Heart left ventricle (tissue), 16 donors: ENCODE results near the gene DNAH3. TPM values are rescaled to one million over a fixed set of nuclear protein-coding genes. Genes with fewer than 3 reads are reported as not detected.
A peak's percentile ranks its signal among the peaks of the same experiment; 100 is the strongest.
"Not testable (repeated sequence)": the region's sequence is repeated elsewhere in the genome, so short reads cannot be mapped to it uniquely, and the experiment has no call there.

Experiments
- ATAC-seq, 4 donors: fragments of 200-7000 bp; cut with Tn5 transposase; one replicate each; pipeline ENCODE4 v1.9.1; 2020 to 2022; ENCODE audit warnings: moderate library complexity in 4 of 4, mild to moderate bottlenecking in 3 of 4, moderate number of reproducible peaks in 1 of 4
- DNase-seq, 5 donors: peaks; one replicate each; pipeline ENCODE4 v3.0.0-alpha.2; 2020
- H3K27ac ChIP-seq, 12 donors: fragments of 200-600 bp; sonication (generic) in 4 of 12; one replicate each; pipeline versions ENCODE4 v1.5.0 to v1.8.0; 2016 to 2022; ENCODE audit warnings: mild to moderate bottlenecking in 2 of 12
- H3K27me3 ChIP-seq, 9 donors: fragments of 200-600 bp; sonication (generic) in 2 of 9; one replicate each; pipeline versions ENCODE4 v1.5.1 to v1.8.0; 2016 to 2022; ENCODE audit warnings: mild to moderate bottlenecking in 3 of 9
- H3K36me3 ChIP-seq, 9 donors: fragments of 200-600 bp; sonication (generic) in 2 of 9; one replicate each; pipeline versions ENCODE4 v1.5.0 to v1.8.0; 2018 to 2022; ENCODE audit warnings: mild to moderate bottlenecking in 2 of 9
- H3K4me1 ChIP-seq, 12 donors: fragments of 200-600 bp; sonication (generic) in 4 of 12; one replicate each; pipeline versions ENCODE4 v1.5.0 to v1.8.0; 2016 to 2022; ENCODE audit warnings: mild to moderate bottlenecking in 3 of 12
- H3K4me3 ChIP-seq, 12 donors: fragments of 200-600 bp; sonication (generic) in 4 of 12; one replicate each; pipeline versions ENCODE4 v1.5.0 to v1.8.0; 2017 to 2022; ENCODE audit warnings: mild to moderate bottlenecking in 9 of 12, moderate library complexity in 4 of 12
- H3K9me3 ChIP-seq, 12 donors: fragments of 200-600 bp; sonication (generic) in 4 of 12; one replicate each; pipeline versions ENCODE4 v1.5.0 to v1.8.0; 2016 to 2022; ENCODE audit warnings: mild to moderate bottlenecking in 1 of 12
- POLR2A ChIP-seq, 2 donors: fragments of 450-650 bp; IDR thresholded peaks; one replicate each; pipeline ENCODE4 v1.6.1; 2017; ENCODE audit warnings: antibody characterized with exemption in 2 of 2, mild to moderate bottlenecking in 2 of 2, moderate library complexity in 2 of 2
- WGBS, 4 donors: extraction: QIAGEN DNeasy Blood & Tissue Kit in 2 of 4; methylation state at CpG; one replicate each; pipeline versions ENCODE4 v1.1.5 to v1.1.7; 2013 to 2018; 5-methylcytosine and 5-hydroxymethylcytosine counted together
- intact Hi-C, 10 donors: fragments of 100-400 bp; cut with DNase I; formaldehyde crosslinking; loops; one replicate each; pipeline versions ENCODE4 v1.11.1 to v1.14.2; 2022
- polyA plus RNA-seq, 2 donors: library from polyadenylated mRNA; stranded (reverse); fragments of 200-250 nt; gene quantifications; one replicate each; pipeline ENCODE4 v1.2.3, GENCODE V29; 2013
- total RNA-seq, 9 donors: library from RNA; depleted of rRNA in 2 of 9; stranded (reverse); fragments of >200 nt in 2 of 9; fragmentation: NEBNext Ultra II Directional in 3 of 9; extraction: Animal tissue kit (Norgen Biotek cat#: 25700) in 3 of 9; gene quantifications; one replicate each; pipeline versions ENCODE4 v1.1.0 to v1.2.4, GENCODE V29; 2016 to 2023
- TF ChIP-seq, protein P1 (sequence below), 12 donors: fragments of 200-600 bp; sonication (generic) in 4 of 12; IDR thresholded peaks; one replicate each; pipeline versions ENCODE4 v1.5.0 to v1.8.0; 2018 to 2022; ENCODE audit warnings: antibody characterized with exemption in 12 of 12, mild to moderate bottlenecking in 5 of 12
- donor health status: ischemic (EF 13 %, LVEDD 7.1; RV severe dilation, severe dysfunction).
- donor health status: healthy with polysubstance abuse.
- donor health status: DM: no; HTN: yes; CAD: no.
- donor health status: DM: no; HTN: no; CAD: no.
- donor health status: ischemic (EF 25% LVEDD 6.9; RV normal size, moderate dysfunction).
- donor health status: ischemic (EF 25% LVEDD 5.7; RV mildly dilated, moderate dysfunction).
- donor health status: healthy.
- donor health status: DM: yes; HTN: yes; CAD: no.
- donor health status: ischemic (EF 35%, LVEDD 5.7; RV mildly dilated, moderate dysfunction).
- donor health status: nonischemic (EF 11% LVEDD 7.7; RV severe dilation, severe dysfunction).
- donor health status: DM: yes; HTN: yes; CAD: no.
- donor health status: PGD.
- donor health status: ischemic (EF 29% LVEDD 5.4; RV normal size, mild dysfunction).
- donor health status: nonischemic (EF 23%, LVEDD 6.1; RV moderate dilation, normal function).

The DNAH3 gene
- total and polyA plus RNA-seq, 11 donors = 0.01 to 2.0 (median 0.87) TPM

DNA sequence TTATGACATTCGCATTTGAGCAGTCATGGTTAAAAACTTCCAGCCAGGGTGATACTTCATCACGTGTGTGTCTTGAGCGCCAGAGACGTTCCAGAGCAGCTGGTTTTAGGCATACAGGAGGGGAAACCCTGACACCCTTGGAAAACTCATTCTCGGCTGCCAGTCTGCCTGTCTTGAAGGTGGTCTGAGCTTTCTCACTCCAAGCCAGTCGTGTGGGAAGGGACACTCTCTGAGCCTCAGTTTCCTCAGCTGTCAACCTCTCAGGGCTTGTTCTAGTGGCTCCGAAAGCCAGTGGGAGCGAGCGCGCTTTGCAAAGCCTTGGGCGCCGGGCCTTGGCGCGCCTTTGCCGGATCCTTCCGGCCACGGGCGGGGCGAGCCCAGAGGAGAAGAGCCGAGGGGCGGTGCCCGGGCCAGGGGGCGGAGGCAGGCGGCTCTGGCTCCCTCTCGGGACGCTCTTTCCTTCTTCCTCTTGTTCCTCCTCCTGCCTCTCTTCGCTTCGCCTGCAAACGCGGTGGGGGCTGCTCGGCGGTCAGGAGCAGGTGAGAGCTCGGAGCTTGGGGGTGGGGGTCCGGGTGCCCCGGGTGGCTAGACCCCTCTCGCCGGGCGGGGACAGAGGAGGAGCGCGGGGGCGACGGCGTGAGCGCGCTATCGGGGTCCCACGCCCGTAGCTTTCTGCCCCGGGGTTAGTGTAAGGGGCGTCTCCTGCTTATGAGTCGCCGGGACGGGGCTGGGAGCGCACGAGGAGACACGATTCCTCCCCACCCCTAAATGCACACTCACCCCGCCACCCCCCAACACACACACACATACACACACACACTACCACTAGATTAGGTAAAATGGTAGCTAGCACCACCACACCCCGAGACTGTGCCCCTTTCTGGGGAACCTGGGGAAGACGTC lies 7.8 kb upstream of the DNAH3 start, which contains the start of gene LDAF1:
LDAF1 (plus strand) TSS at position 467 of the 903 bp plus-strand sequence. CDS start 2,509 bp downstream, outside the sequence.
- no peaks in the 10 kb centered on the region for H3K27me3 ChIP-seq
- H3K4me3 ChIP-seq = peak within 1 kb of the TSS; percentile 74 to 95 (median 88)
- intact Hi-C loops = loop anchor here in 8 of 10 donors (1.0 to 10.0 kb wide), 12 partner anchors 13 to 1166 kb away; partner anchors contain the start of genes CRYM (in 1 of the 8) and UQCRC2 (in 1 of the 8)
- peaks cover 17 to 59% (median 40%) of the 10 kb centered on the region in 12 donors for H3K4me1 ChIP-seq
- WGBS, 4 donors = 0 to 2% (median 1%) methylated on average over 24 to 59 of the region's 59 CpGs
- ATAC-seq (peak; percentile 81 to 93 (median 90)), DNase-seq (peak; percentile 85 to 93 (median 88))
- H3K9me3 ChIP-seq = no peaks in the 10 kb centered on the region
- peak in 1 of 2 donors; percentile 69 for TF ChIP-seq POLR2A (IDR thresholded peaks at IDR 0.05)
- TF ChIP-seq, protein P1, sequence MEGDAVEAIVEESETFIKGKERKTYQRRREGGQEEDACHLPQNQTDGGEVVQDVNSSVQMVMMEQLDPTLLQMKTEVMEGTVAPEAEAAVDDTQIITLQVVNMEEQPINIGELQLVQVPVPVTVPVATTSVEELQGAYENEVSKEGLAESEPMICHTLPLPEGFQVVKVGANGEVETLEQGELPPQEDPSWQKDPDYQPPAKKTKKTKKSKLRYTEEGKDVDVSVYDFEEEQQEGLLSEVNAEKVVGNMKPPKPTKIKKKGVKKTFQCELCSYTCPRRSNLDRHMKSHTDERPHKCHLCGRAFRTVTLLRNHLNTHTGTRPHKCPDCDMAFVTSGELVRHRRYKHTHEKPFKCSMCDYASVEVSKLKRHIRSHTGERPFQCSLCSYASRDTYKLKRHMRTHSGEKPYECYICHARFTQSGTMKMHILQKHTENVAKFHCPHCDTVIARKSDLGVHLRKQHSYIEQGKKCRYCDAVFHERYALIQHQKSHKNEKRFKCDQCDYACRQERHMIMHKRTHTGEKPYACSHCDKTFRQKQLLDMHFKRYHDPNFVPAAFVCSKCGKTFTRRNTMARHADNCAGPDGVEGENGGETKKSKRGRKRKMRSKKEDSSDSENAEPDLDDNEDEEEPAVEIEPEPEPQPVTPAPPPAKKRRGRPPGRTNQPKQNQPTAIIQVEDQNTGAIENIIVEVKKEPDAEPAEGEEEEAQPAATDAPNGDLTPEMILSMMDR (IDR thresholded peaks at IDR 0.05) = peak in 3 of 12 donors; percentile 12 to 14 (median 13)
- peaks cover 0 to 27% (median 4%) of the 10 kb centered on the region in 9 donors for H3K36me3 ChIP-seq
- H3K27ac ChIP-seq = peak within 1 kb of the TSS; percentile 72 to 94 (median 88)

DNA sequence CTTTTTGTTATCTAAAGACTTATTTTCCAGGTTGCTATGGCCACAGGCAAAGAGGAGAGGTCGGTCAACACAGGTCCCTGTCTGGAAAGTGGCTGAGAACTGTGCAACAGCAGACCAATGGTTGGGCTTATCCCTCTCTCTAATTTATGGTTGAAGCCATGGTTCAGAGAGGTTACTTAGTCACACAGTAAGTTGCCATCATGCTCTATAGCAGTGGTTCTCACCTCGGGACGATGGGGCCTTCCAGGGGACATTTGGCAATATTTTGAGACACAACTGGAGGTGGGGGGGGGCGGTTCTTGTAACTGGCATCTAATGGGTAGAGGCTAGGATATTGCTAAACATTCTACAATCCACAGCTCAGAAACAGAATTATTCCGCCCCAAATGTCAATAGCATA lies 7.0 kb upstream of the DNAH3 start:
- WGBS, 4 donors = 77 to 81% (median 79%) methylated on average over 5 of the region's 5 CpGs
- intact Hi-C loops = loop anchor here in 9 of 10 donors (1.0 to 10.0 kb wide), 12 partner anchors 120 to 1167 kb away; partner anchors contain the start of genes CRYM (in 1 of the 9) and UQCRC2 (in 1 of the 9)
- H3K4me1 ChIP-seq = peaks cover 13 to 51% (median 32%) of the 10 kb centered on the region in 12 donors

DNA sequence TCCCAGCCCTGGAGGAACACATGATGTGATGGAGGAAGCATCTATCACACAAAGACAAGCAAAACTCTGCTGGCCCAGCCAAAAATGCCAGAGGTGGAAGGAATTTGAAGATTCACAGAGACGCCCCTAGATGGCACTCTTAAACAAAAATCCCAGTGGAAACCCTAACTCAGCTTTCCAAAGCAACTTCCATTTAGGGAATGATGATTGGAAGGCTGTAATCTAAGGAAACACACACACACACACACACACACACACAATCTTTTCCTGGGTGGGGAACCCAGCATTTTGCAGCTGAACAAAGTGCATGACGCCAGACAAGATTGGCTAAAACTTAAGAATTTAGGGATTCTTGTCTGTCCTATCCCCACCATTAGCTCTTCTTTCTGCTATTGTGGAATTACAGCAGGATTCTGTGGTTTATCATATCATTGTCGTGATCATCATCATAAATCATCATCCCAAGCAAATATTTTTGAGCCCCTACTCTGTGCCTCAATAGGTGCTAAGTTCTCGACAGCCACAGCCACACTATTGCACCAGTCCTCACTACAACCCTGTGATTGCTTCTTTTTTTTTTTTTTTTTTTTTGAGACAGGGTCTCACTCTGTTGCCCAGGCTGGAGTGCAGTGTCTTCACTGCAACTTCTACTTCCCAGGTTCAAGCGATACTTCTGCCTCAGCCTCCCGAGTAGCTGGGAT lies 6.3 kb upstream of the DNAH3 start:
- intact Hi-C loops = loop anchor here in 9 of 10 donors (1.0 to 10.0 kb wide), 12 partner anchors 120 to 1168 kb away; partner anchors contain the start of genes CRYM (in 1 of the 9) and UQCRC2 (in 1 of the 9)
- ATAC-seq = peak in 1 of 4 donors; percentile 16

More for the DNA sequence above, 7.0 kb upstream of the DNAH3 start:
- H3K9me3 ChIP-seq = no peaks in the 10 kb centered on the region
- H3K27me3 ChIP-seq = no peaks in the 10 kb centered on the region
- H3K36me3 ChIP-seq = peaks cover 0 to 19% (median 0%) of the 10 kb centered on the region in 9 donors
- no peak for ATAC-seq
- peak overlapping the region in 8 of 12 donors; percentile 77 to 94 (median 90) for H3K27ac ChIP-seq
- DNase-seq = no peak
- peak overlapping the region in 4 of 12 donors; percentile 88 to 92 (median 90) for H3K4me3 ChIP-seq
- TF ChIP-seq, protein P1 (IDR thresholded peaks at IDR 0.05) = no peak
- TF ChIP-seq POLR2A (IDR thresholded peaks at IDR 0.05) = no peak

DNA sequence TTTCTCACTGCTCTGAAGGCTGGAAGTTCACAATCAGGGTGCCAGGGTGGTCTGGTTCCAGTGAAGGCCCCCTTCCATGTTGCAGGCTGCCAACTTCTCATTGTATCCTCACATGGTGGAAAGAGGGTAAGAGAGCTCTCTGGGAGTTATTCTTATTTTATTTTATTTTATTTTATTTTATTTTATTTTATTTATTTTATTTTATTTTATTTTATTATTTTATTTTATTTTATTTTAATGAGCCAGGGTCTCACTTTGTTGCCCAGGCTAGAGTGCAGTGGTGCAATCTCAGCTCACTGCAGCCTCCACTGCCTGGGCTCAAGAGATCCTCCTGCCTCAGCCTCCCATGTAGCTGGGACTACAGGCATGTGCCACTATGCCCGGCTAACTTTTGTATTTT lies 5.4 kb upstream of the DNAH3 start:
- H3K4me3 ChIP-seq, H3K36me3 ChIP-seq, H3K27me3 ChIP-seq, H3K9me3 ChIP-seq, ATAC-seq, DNase-seq, H3K27ac ChIP-seq: not testable (repeated sequence)
- WGBS, 4 donors = 62 to 83% (median 69%) methylated on average over 1 of the region's 1 CpG
- peaks cover 9 to 34% (median 19%) of the 10 kb centered on the region in 12 donors for H3K4me1 ChIP-seq
- intact Hi-C loops = loop anchor here in 9 of 10 donors (1.0 to 10.0 kb wide), 12 partner anchors 121 to 1169 kb away; partner anchors contain the start of genes CRYM (in 1 of the 9) and UQCRC2 (in 1 of the 9)

More for the DNA sequence above, 6.3 kb upstream of the DNAH3 start:
- Histone ChIP-seq H3K27me3 (no peaks in the 10 kb centered on the region), H3K4me3 (no peak overlapping the region), H3K36me3 (peaks cover 0 to 14% (median 0%) of the 10 kb centered on the region in 9 donors), H3K9me3 (no peaks in the 10 kb centered on the region), H3K4me1 (peaks cover 9 to 43% (median 26%) of the 10 kb centered on the region in 12 donors), H3K27ac (peak overlapping the region in 1 of 12 donors; percentile 92)
- 46 to 51% (median 48%) methylated on average over 6 of the region's 6 CpGs for WGBS, 4 donors
- peak in 3 of 5 donors; percentile 35 to 40 (median 37) for DNase-seq
- TF ChIP-seq POLR2A (IDR thresholded peaks at IDR 0.05) = no peak
- TF ChIP-seq, protein P1 (IDR thresholded peaks at IDR 0.05) = peak; percentile 31 to 73 (median 64)

DNA sequence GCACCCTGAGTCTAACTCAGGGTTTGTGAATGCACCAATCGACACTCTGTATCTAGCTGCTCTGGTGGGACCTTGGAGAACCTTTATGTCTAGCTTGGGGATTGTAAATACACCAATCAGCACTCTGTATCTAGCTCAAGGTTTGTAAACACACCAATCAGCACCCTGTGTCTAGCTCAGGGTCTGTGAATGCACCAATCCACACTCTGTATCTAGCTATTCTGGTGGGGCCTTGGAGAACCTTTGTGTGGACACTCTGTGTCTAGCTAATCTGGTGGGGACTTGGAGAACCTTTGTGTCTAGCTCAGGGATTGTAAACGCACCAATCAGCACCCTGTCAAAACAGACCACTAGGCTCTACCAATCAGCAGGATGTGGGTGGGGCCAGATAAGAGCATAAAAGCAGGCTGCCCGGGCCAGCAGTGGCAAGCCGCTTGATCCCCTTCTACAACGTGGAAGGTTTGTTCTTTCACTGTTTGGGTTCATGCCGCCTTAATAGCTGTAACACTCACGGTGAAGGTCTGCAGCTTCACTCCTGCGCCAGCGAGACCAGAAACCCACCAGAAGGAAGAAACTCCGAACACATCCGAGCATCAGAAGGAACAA lies 2.6 kb upstream of the DNAH3 start:
- 87 to 94% (median 89%) methylated on average over 10 to 11 of the region's 11 CpGs for WGBS, 4 donors
- not testable (repeated sequence) for ATAC-seq, H3K27ac ChIP-seq, DNase-seq, H3K4me3 ChIP-seq, H3K27me3 ChIP-seq, H3K9me3 ChIP-seq, H3K36me3 ChIP-seq
- intact Hi-C loops = loop anchor here in 5 of 10 donors (5.0 to 10.0 kb wide), 5 partner anchors 152 to 1172 kb away; no protein-coding TSS in a partner anchor
- peaks cover 5 to 24% (median 11%) of the 10 kb centered on the region in 12 donors for H3K4me1 ChIP-seq
